Fibroblast of lung (primary cell): ENCODE measurements around the gene CDC5L. TPM values are rescaled to one million over a fixed set of nuclear protein-coding genes. Genes with fewer than 3 reads are reported as not detected.

Experiments used
- DNase-seq, 2 donors: peaks; one replicate each; pipeline versions ENCODE4 v3.0.0 to v3.0.0-alpha.2; 2010; ENCODE audit warnings: low read depth in 2 of 2
- H2AFZ ChIP-seq: 2 replicates; pipeline ENCODE4 v1.5.1; 2012; ENCODE audit warnings: low read length, control low read depth, inconsistent platforms
- H3K27ac ChIP-seq: 2 replicates; pipeline ENCODE4 v1.5.1; 2011; ENCODE audit warnings: low read length, control low read depth; ENCODE audit not compliant: insufficient read depth
- H3K27me3 ChIP-seq: 2 replicates; pipeline ENCODE4 v1.5.1; 2011; ENCODE audit warnings: mild to moderate bottlenecking, low read length; ENCODE audit not compliant: control insufficient read depth, insufficient read depth
- H3K36me3 ChIP-seq: 2 replicates; pipeline ENCODE4 v1.5.1; 2011; ENCODE audit warnings: low read length; ENCODE audit not compliant: control insufficient read depth, insufficient read depth
- H3K4me1 ChIP-seq: 2 replicates; pipeline ENCODE4 v1.5.1; 2011; ENCODE audit warnings: low read length; ENCODE audit not compliant: control insufficient read depth, insufficient read depth; ENCODE audit errors: extremely low read depth
- H3K4me2 ChIP-seq: 2 replicates; pipeline ENCODE4 v1.5.1; 2011; ENCODE audit warnings: low read length, control low read depth; ENCODE audit not compliant: insufficient read depth; ENCODE audit errors: extremely low read depth
- H3K4me3 ChIP-seq, 4 experiments: fragments of 200-600 bp in 1 of 4; sonication (generic) in 1 of 4; replicated peaks in 1 of 4; 2 replicates each; pipeline ENCODE4 v1.5.1; 2011 to 2016; ENCODE audit warnings: low read length in 4 of 4, low read depth in 3 of 4, mild to moderate bottlenecking in 3 of 4, control low read depth in 2 of 4, inconsistent platforms in 1 of 4, mixed read lengths in 1 of 4; ENCODE audit not compliant: insufficient read depth in 1 of 4; ENCODE audit errors: control extremely low read depth in 1 of 4
- H3K79me2 ChIP-seq: 2 replicates; pipeline ENCODE4 v1.5.1; 2012; ENCODE audit warnings: mild to moderate bottlenecking, low read length, inconsistent platforms; ENCODE audit not compliant: control insufficient read depth, insufficient read depth
- H3K9ac ChIP-seq: 2 replicates; pipeline ENCODE4 v1.5.1; 2011; ENCODE audit warnings: mild to moderate bottlenecking, low read length, control low read depth; ENCODE audit not compliant: insufficient read depth
- H3K9me3 ChIP-seq: 2 replicates; pipeline ENCODE4 v1.5.1; 2012; ENCODE audit warnings: low read depth, low read length; ENCODE audit not compliant: control insufficient read depth, insufficient read depth
- H4K20me1 ChIP-seq: 2 replicates; pipeline ENCODE4 v1.5.1; 2011; ENCODE audit warnings: low read length; ENCODE audit not compliant: control insufficient read depth, insufficient read depth; ENCODE audit errors: extremely low read depth
- EZH2 ChIP-seq: IDR thresholded peaks from 2 replicates; pipeline ENCODE4 v1.5.1; 2012; ENCODE audit warnings: low read length, control low read depth, mild to moderate bottlenecking; ENCODE audit errors: missing control alignments
- polyA plus RNA-seq, 2 donors: library from polyadenylated mRNA; depleted of rRNA in 1 of 2; stranded (reverse) in 1 of 2; unstranded in 1 of 2; fragments of >200 nt; gene quantifications; 2 replicates each; pipeline ENCODE4 v1.2.1, GENCODE V29; 2011 to 2012; ENCODE audit warnings: missing spikeins in 1 of 2
- total RNA-seq: library from RNA; depleted of rRNA; stranded (reverse); fragments of >200 nt; gene quantifications from 2 replicates; pipeline ENCODE4 v1.2.1, GENCODE V29; 2014
- TF ChIP-seq, protein P1 (sequence below), 2 donors: IDR thresholded peaks in 1 of 2; conservative IDR thresholded peaks in 1 of 2; 1 replicate in 1 of 2; 2 replicates in 1 of 2; pipeline ENCODE4 v1.5.1; 2011 to 2012; ENCODE audit warnings: low read length in 2 of 2, control low read depth in 1 of 2, inconsistent platforms in 1 of 2, low read depth in 1 of 2, mild to moderate bottlenecking in 1 of 2

Gene CDC5L
- total and polyA plus RNA-seq, 2 donors (not counting 1 experiment from before 2014, with no cell fraction given), result 18.7 to 22.5 TPM

DNA sequence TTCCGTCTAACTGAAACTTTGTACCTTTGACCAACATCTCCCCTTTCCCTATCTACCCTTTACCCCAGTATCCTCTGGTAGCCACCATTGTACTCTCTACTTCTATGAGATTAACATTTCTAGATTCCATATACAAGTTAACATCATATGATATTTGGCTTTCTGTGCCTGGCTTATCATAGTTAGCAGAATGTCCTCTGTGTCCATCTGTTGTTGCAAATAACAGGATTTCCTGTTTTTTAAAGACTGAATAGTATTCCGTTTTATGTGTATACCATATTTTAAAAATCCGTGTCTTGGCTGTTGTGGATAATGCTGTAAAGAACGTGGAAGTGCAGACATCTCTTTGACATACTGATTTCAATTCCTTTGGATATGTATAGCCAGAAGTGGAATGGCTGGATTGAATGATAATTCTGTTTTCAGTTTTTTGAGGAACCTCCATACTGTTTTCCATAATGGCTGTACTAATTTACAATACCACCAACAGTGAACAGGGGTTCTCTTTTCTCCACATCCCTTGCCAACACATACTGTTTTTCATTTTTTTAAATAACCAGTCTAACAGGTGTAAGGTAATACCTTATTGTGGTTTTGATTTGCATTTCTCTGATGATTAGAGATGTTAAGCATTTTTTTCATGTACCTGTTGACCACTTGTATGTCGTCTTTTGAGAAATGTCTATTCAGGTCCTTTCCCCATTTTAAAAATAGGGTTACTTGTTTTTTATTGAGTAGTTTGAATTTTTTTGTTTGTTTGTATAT is 53.8 kb downstream of the CDC5L start:
- DNase-seq, result no peak
- H3K4me3 ChIP-seq, result no peak overlapping the region
- H3K79me2 ChIP-seq, result peaks cover 4% of the 10 kb centered on the region
- H3K9me3 ChIP-seq, result no peaks in the 10 kb centered on the region
- H3K9ac ChIP-seq, result no peak overlapping the region
- TF ChIP-seq, protein P1, sequence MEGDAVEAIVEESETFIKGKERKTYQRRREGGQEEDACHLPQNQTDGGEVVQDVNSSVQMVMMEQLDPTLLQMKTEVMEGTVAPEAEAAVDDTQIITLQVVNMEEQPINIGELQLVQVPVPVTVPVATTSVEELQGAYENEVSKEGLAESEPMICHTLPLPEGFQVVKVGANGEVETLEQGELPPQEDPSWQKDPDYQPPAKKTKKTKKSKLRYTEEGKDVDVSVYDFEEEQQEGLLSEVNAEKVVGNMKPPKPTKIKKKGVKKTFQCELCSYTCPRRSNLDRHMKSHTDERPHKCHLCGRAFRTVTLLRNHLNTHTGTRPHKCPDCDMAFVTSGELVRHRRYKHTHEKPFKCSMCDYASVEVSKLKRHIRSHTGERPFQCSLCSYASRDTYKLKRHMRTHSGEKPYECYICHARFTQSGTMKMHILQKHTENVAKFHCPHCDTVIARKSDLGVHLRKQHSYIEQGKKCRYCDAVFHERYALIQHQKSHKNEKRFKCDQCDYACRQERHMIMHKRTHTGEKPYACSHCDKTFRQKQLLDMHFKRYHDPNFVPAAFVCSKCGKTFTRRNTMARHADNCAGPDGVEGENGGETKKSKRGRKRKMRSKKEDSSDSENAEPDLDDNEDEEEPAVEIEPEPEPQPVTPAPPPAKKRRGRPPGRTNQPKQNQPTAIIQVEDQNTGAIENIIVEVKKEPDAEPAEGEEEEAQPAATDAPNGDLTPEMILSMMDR (conservative IDR thresholded peaks at IDR 0.05 in 1 of 2, IDR thresholded peaks at IDR 0.05 in 1 of 2; ENCODE audit: low read depth in 1 of 2, low read length in 2 of 2), result no peak
- no peak for TF ChIP-seq EZH2
- no peaks in the 10 kb centered on the region for H4K20me1 ChIP-seq
- peaks cover 3% of the 10 kb centered on the region for H3K4me1 ChIP-seq
- H3K36me3 ChIP-seq, result peaks cover 2% of the 10 kb centered on the region
- no peaks in the 10 kb centered on the region for H3K27me3 ChIP-seq
- no peak overlapping the region for H3K4me2 ChIP-seq
- H3K27ac ChIP-seq, result no peak overlapping the region
- no peak overlapping the region for H2AFZ ChIP-seq

DNA sequence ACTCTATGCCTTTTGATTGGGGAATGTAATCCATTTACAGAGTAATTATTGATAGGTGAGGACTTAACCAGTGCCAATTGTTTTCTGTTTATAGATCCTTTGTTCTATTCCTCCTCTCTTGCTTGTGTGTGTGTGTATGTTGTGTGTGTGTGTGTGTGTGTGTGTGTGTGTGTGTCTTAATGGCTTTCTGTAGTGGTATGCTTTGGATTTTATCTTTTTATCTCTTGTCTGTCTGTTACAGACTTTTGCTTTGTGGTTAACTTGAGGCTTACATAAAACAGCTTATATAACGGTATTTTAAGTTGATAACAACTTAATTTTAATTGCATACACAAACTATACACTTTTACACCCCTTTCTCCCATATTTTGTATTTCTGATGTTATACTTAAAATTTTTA is 54.7 kb downstream of the CDC5L start:
- no peak overlapping the region for H3K27ac ChIP-seq
- peaks cover 4% of the 10 kb centered on the region for H3K79me2 ChIP-seq
- no peaks in the 10 kb centered on the region for H3K9me3 ChIP-seq
- H3K4me3 ChIP-seq, result no peak overlapping the region
- no peak for DNase-seq
- no peak overlapping the region for H2AFZ ChIP-seq
- H3K27me3 ChIP-seq, result no peaks in the 10 kb centered on the region
- no peaks in the 10 kb centered on the region for H4K20me1 ChIP-seq
- H3K36me3 ChIP-seq, result peaks cover 2% of the 10 kb centered on the region
- H3K4me2 ChIP-seq, result no peak overlapping the region
- no peak overlapping the region for H3K9ac ChIP-seq
- TF ChIP-seq, protein P1 (conservative IDR thresholded peaks at IDR 0.05 in 1 of 2, IDR thresholded peaks at IDR 0.05 in 1 of 2; ENCODE audit: low read depth in 1 of 2, low read length in 2 of 2), result no peak
- no peak for TF ChIP-seq EZH2
- peaks cover 9% of the 10 kb centered on the region for H3K4me1 ChIP-seq

DNA sequence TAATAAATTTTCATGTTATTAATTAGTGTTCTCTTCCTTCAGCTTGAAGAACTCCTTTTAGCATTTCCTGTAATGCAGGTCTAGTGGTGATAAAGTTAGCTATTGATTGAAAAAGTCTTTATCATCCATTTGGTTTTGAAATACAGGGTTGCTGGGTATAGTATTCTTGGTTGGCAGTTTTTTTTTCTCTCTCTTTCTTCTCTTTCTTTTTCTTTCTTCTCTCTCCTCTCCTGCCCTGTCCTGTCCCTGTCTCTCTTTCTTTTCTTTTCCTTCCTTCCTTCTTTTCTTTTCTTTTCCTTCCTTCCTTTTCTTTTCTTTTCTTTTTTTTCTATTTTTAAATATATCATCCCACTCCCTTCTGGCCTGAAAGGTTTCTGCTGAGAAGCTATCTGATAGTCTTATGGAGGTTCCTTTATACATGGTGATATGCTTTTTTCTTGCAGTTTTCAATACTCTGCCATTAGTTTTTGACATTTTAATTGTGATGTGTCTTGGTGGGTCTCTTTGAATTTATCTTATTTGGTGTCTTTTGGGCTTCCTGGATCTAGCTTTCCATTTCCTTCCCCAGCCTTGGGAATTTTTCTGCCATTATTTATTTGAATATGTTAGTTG is 55.4 kb downstream of the CDC5L start:
- H2AFZ ChIP-seq, result no peak overlapping the region
- H3K36me3 ChIP-seq, result peaks cover 3% of the 10 kb centered on the region
- DNase-seq, result no peak
- H3K9me3 ChIP-seq, result no peaks in the 10 kb centered on the region
- no peak overlapping the region for H3K9ac ChIP-seq
- H3K4me3 ChIP-seq, result no peak overlapping the region
- H3K27ac ChIP-seq, result no peak overlapping the region
- H3K4me2 ChIP-seq, result no peak overlapping the region
- H3K27me3 ChIP-seq, result no peaks in the 10 kb centered on the region
- H3K4me1 ChIP-seq, result peaks cover 9% of the 10 kb centered on the region
- H3K79me2 ChIP-seq, result peaks cover 4% of the 10 kb centered on the region
- H4K20me1 ChIP-seq, result no peaks in the 10 kb centered on the region
- TF ChIP-seq, protein P1 (conservative IDR thresholded peaks at IDR 0.05 in 1 of 2, IDR thresholded peaks at IDR 0.05 in 1 of 2; ENCODE audit: low read depth in 1 of 2, low read length in 2 of 2), result no peak
- TF ChIP-seq EZH2, result no peak
